HepG2 (cell line): ENCODE measurements around the gene SPTB. TPM values are rescaled to one million over a fixed set of nuclear protein-coding genes. Genes with fewer than 3 reads are reported as not detected.

ENCODE experiments used
- ATAC-seq: fragments of 200-7000 bp; cut with Tn5 transposase; 3 replicates; pipeline ENCODE4 v1.9.1; 2020; ENCODE audit warnings: mild to moderate bottlenecking, moderate library complexity
- BruUV-seq: library from RNA; stranded (reverse); fragments of 400-500 nt; replicated peaks from 2 replicates; lab custom pipeline; 2021; lab: Mats Ljungman, UMichigan
- CTCF ChIA-PET: fragments of 300-600 bp; formaldehyde crosslinking; extraction: SDS; loops from one replicate; lab custom pipeline; 2021; ENCODE audit warnings: low total read pairs, inconsistent platforms, low intra/inter-chr PET ratio; lab: Yijun Ruan, JAX
- POLR2A ChIA-PET: fragments of 350-600 bp; sonication (Branson Sonifier 250); formaldehyde crosslinking; loops from one replicate; lab custom pipeline; 2020; ENCODE audit warnings: antibody characterized with exemption, inconsistent platforms; lab: Yijun Ruan, JAX
- DNase-seq: peaks from one replicate; pipeline ENCODE4 v3.0.0-alpha.2; 2015; ENCODE audit warnings: low spot score
- FAIRE-seq: peaks from 3 replicates; lab custom pipeline; 2011; peaks lifted over from hg19 to GRCh38; lab: Jason Lieb, UNC
- H2AFZ ChIP-seq: one replicate; pipeline ENCODE4 v1.6.1; 2011; ENCODE audit warnings: low read length, inconsistent platforms
- H3K27ac ChIP-seq: fragments of 300-600 bp; 3 replicates; pipeline ENCODE4 v1.8.0; 2011; ENCODE audit warnings: mixed run types, mild to moderate bottlenecking, mixed read lengths, low read length, inconsistent platforms; ENCODE audit not compliant: insufficient read depth; ENCODE audit errors: extremely low read length
- H3K27me3 ChIP-seq, 2 experiments: fragments of 200-600 bp in 1 of 2; 2 replicates in 1 of 2; 3 replicates in 1 of 2; pipeline versions ENCODE4 v1.6.0 to v1.8.0; 2011; ENCODE audit warnings: low read length in 2 of 2, mild to moderate bottlenecking in 2 of 2, moderate library complexity in 2 of 2, inconsistent platforms in 1 of 2; ENCODE audit not compliant: insufficient read depth in 2 of 2, control insufficient read depth in 1 of 2
- H3K36me3 ChIP-seq, 2 experiments: fragments of 200-600 bp in 1 of 2; replicated peaks in 1 of 2; 2 replicates in 1 of 2; 3 replicates in 1 of 2; pipeline versions ENCODE4 v1.5.1 to v1.8.0; 2011; ENCODE audit warnings: low read length in 2 of 2, inconsistent platforms in 1 of 2; ENCODE audit not compliant: insufficient read depth in 2 of 2, control insufficient read depth in 1 of 2
- H3K4me1 ChIP-seq: 2 replicates; pipeline ENCODE4 v1.5.1; 2012; ENCODE audit warnings: low read length, inconsistent platforms; ENCODE audit not compliant: insufficient read depth
- H3K4me2 ChIP-seq: 2 replicates; pipeline ENCODE4 v1.6.0; 2011; ENCODE audit warnings: low read depth, low read length, inconsistent platforms
- H3K4me3 ChIP-seq, 3 experiments: fragments of 200-600 bp in 1 of 3; sonication (generic), shearing (Covaris generic) in 1 of 3; replicated peaks in 1 of 3; 2 replicates each; pipeline ENCODE4 v1.5.1; 2011 to 2016; ENCODE audit warnings: low read length in 3 of 3, inconsistent platforms in 2 of 3, low read depth in 2 of 3, mild to moderate bottlenecking in 2 of 3, control low read depth in 1 of 3, mixed read lengths in 1 of 3; ENCODE audit not compliant: insufficient read depth in 1 of 3
- H3K79me2 ChIP-seq: one replicate; pipeline ENCODE4 v1.6.1; 2011; ENCODE audit warnings: low read length, inconsistent platforms; ENCODE audit not compliant: insufficient read depth
- H3K9ac ChIP-seq: 2 replicates; pipeline ENCODE4 v1.6.0; 2011; ENCODE audit warnings: mild to moderate bottlenecking, low read depth, low read length, inconsistent platforms; ENCODE audit not compliant: insufficient read depth
- H3K9me3 ChIP-seq: 2 replicates; pipeline ENCODE4 v1.5.1; 2012; ENCODE audit warnings: mild to moderate bottlenecking, low read length
- H4K20me1 ChIP-seq: 2 replicates; pipeline ENCODE4 v1.6.0; 2011; ENCODE audit warnings: inconsistent platforms, mild to moderate bottlenecking, low read length, moderate library complexity; ENCODE audit not compliant: insufficient read depth
- CREB1 ChIP-seq, 2 experiments: fragments of 450-650 bp in 1 of 2; IDR thresholded peaks; 2 replicates each; pipeline ENCODE4 v1.6.1; 2016 to 2017; ENCODE audit warnings: control low read depth in 1 of 2, mild to moderate bottlenecking in 1 of 2, missing compliant biosample characterization in 1 of 2, missing genetic modification characterization in 1 of 2
- HNRNPLL ChIP-seq: fragments of 200-400 bp; formaldehyde crosslinking; IDR thresholded peaks from 2 replicates; pipeline ENCODE4 v1.6.1; 2017; ENCODE audit warnings: mild to moderate bottlenecking, low read depth, low read length; ENCODE audit not compliant: poor library complexity, severe bottlenecking
- WGBS: methylation state at CpG from one replicate; pipeline ENCODE4 v1.1.6; 2017; ENCODE audit warnings: low lambda C conversion rate; 5-methylcytosine and 5-hydroxymethylcytosine counted together
- in situ Hi-C: cut with HindIII; loops from 2 replicates; pipeline ENCODE4 v1.10.0; 2017; ENCODE audit warnings: low pct_unique_long_range_greater_than_20kb; ENCODE audit not compliant: extremely low pct_ligation_motif_present
- intact Hi-C: fragments of 100-400 bp; cut with micrococcal nuclease; formaldehyde crosslinking; loops from one replicate; pipeline ENCODE4 v1.10.0; 2022; ENCODE audit not compliant: unreplicated experiment
- polyA plus RNA-seq, 8 experiments: library from polyadenylated mRNA; depleted of rRNA in 3 of 8; stranded (reverse) in 7 of 8; unstranded in 1 of 8; fragments of >200 nt; fragmentation: Illumina TruSeq in 4 of 8; extraction: Trizol in 4 of 8; gene quantifications; 2 replicates each; pipeline versions ENCODE4 v1.2.1 to v1.2.3, GENCODE V29; 2011 to 2016; ENCODE audit warnings: low read depth in 4 of 8, missing spikeins in 1 of 8, mixed read lengths in 1 of 8; ENCODE audit not compliant: insufficient read depth in 1 of 8
- total RNA-seq, 5 experiments: library from RNA; depleted of rRNA; stranded (reverse); fragments of >200 nt; fragmentation: Illumina TruSeq; extraction: Trizol; gene quantifications; 2 replicates each; pipeline ENCODE4 v1.2.3, GENCODE V29; 2016; ENCODE audit warnings: low read depth in 1 of 5
- TF ChIP-seq, protein P1 (sequence below), 2 experiments: sonication (generic) in 1 of 2; formaldehyde crosslinking in 1 of 2; IDR thresholded peaks; 2 replicates each; pipeline versions ENCODE4 v1.5.1 to v1.6.1; 2011 to 2020; ENCODE audit warnings: borderline replicate concordance in 1 of 2, low read depth in 1 of 2, low read length in 1 of 2, mild to moderate bottlenecking in 1 of 2, missing genetic modification reagents in 1 of 2, moderate library complexity in 1 of 2
- TF ChIP-seq, protein P2 (sequence below): fragments of 450-650 bp; IDR thresholded peaks from 2 replicates; pipeline ENCODE4 v1.6.1; 2017; ENCODE audit warnings: mild to moderate bottlenecking

The SPTB gene
- total and polyA plus RNA-seq, 2 of the 13 experiments (the other 11 are each of a cell fraction or from before 2014, with no cell fraction given) = 0.01 to 0.02 TPM

DNA sequence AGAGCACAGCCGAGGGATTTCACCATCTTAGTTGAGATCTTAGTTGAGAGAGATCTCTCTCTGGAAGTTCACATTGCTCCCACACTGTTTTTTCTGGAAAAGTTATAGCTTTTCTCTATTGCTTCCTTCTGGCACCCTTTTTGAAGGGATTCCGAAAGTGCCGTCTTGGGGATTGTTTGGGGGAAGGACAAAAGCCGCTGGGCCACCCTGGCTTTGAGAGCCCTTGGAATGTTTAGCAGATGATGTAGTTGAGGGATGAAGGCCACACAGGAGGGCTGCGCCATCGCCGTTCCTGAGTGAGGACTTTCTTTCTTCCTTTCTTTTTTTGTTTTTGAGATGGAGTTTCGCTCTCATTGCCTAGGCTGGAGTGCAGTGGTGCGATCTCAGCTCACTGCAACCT lies 157.8 kb downstream of the SPTB start:
- Histone ChIP-seq H3K27me3 (no peaks in the 10 kb centered on the region), H3K4me1 (peaks cover 60% of the 10 kb centered on the region), H4K20me1 (no peaks in the 10 kb centered on the region), H3K4me2 (no peak overlapping the region), H3K79me2 (peaks cover 13% of the 10 kb centered on the region), H3K9ac (no peak overlapping the region), H3K4me3 (no peak overlapping the region), H2AFZ (no peak overlapping the region), H3K36me3 (no peaks in the 10 kb centered on the region), H3K27ac (no peak overlapping the region), H3K9me3 (no peaks in the 10 kb centered on the region)
- ATAC-seq = no peak
- no TSS peak for BruUV-seq
- FAIRE-seq = no peak
- in situ Hi-C loops = no loop called here
- DNase-seq = no peak
- TF ChIP-seq, protein P1, sequence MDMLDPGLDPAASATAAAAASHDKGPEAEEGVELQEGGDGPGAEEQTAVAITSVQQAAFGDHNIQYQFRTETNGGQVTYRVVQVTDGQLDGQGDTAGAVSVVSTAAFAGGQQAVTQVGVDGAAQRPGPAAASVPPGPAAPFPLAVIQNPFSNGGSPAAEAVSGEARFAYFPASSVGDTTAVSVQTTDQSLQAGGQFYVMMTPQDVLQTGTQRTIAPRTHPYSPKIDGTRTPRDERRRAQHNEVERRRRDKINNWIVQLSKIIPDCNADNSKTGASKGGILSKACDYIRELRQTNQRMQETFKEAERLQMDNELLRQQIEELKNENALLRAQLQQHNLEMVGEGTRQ (IDR thresholded peaks at IDR 0.05; ENCODE audit: low read depth, low read length) = no peak
- TF ChIP-seq, protein P1 (CRISPR knock-in tag; IDR thresholded peaks at IDR 0.05; ENCODE audit: borderline replicate concordance) = no peak
- TF ChIP-seq, protein P2, sequence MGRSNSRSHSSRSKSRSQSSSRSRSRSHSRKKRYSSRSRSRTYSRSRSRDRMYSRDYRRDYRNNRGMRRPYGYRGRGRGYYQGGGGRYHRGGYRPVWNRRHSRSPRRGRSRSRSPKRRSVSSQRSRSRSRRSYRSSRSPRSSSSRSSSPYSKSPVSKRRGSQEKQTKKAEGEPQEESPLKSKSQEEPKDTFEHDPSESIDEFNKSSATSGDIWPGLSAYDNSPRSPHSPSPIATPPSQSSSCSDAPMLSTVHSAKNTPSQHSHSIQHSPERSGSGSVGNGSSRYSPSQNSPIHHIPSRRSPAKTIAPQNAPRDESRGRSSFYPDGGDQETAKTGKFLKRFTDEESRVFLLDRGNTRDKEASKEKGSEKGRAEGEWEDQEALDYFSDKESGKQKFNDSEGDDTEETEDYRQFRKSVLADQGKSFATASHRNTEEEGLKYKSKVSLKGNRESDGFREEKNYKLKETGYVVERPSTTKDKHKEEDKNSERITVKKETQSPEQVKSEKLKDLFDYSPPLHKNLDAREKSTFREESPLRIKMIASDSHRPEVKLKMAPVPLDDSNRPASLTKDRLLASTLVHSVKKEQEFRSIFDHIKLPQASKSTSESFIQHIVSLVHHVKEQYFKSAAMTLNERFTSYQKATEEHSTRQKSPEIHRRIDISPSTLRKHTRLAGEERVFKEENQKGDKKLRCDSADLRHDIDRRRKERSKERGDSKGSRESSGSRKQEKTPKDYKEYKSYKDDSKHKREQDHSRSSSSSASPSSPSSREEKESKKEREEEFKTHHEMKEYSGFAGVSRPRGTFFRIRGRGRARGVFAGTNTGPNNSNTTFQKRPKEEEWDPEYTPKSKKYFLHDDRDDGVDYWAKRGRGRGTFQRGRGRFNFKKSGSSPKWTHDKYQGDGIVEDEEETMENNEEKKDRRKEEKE = no peak
- TF ChIP-seq HNRNPLL = no peak
- TF ChIP-seq CREB1 (IDR thresholded peaks at IDR 0.05) = no peak
- no peak for TF ChIP-seq CREB1 (CRISPR knock-in tag; IDR thresholded peaks at IDR 0.05)
- 93% methylated on average over 9 of the region's 9 CpGs for WGBS
- intact Hi-C loops = no loop called here
- CTCF ChIA-PET = no interaction called here
- POLR2A ChIA-PET = interaction anchor here (1.1 to 1.3 kb wide), 2 partner anchors 14 to 15 kb away, joined by 3 read pairs; no protein-coding TSS in a partner anchor
